GM18502 (cell line): ENCODE measurements around the gene GBE1.

Experiments
- ATAC-seq: cut with Tn5 transposase; IDR thresholded peaks from one replicate; pipeline ENCODE4 v1.9.1; 2021; ENCODE audit warnings: mild to moderate bottlenecking; ENCODE audit not compliant: unreplicated experiment, poor library complexity

Gene GBE1

GRCh38 chr3:81638480-81638879 lies 123.0 kb downstream of the GBE1 start:
- no peak for ATAC-seq

GRCh38 chr3:81632659-81633058 lies 128.8 kb downstream of the GBE1 start:
- ATAC-seq, result no peak

DNA sequence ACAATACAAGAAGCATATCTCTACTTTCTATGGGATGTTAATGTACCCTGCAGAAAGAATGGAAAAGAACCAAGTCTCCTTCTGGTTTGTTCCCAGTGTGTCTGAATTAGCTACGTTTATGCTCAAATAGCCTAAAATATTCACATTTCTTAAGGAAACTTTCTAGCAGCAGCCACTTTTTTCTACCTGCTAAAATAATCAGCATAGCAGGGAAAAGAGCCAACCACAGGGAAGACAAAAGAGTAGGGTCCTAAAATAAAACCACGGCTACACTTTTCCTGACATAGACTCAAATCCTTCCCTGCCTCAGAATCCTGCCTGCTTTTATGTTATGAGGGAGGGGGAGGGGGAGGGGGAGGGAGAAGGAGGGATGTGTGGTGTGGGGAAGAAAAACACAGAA lies 136.7 kb downstream of the GBE1 start:
- ATAC-seq, result no peak

DNA sequence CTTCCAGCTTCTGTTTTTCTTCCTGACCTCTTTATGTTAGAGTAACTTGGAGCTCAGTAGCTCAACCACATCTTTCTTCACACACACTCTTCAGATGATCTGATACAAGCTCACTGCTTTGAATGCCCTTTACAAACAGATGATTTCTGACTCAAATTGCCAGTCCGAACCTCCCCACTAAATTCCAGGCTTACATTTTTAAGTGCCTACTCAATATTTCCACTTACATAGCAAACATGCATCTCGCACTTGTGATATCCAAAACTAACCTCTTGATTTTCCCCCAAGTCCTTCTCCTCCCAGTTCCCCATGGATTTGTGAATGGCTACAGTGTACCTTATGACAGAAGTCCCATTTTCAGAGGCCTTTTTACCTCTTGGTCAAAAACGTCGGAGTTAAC lies 139.1 kb downstream of the GBE1 start:
- no peak for ATAC-seq

GRCh38 chr3:81621277-81621676 lies 140.2 kb downstream of the GBE1 start:
- ATAC-seq, result no peak

GRCh38 chr3:81620849-81621248 lies 140.6 kb downstream of the GBE1 start:
- no peak for ATAC-seq

DNA sequence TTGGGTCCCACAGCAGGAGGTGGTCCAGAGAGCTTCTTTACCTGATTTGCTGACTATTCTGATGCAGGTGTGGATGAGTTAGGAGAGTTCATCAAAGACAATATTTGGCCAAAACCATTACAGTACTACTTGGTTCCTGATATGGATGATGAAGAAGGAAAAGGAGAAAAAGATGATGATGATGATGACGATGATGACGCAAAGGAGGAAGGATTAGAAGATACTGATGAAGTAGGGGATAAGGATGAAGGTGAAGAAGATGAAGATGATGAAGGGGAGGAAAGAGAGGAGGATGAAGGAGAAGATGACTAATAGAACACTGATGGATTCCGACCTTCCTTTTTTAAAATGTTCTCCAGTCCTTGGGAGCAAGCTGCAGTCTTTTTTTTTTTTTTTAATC lies 148.7 kb downstream of the GBE1 start:
- no peak for ATAC-seq

GRCh38 chr3:81602781-81603180 lies 158.7 kb downstream of the GBE1 start:
- no peak for ATAC-seq

GRCh38 chr3:81601707-81602305 lies 159.6 kb downstream of the GBE1 start:
- ATAC-seq, result peak; percentile 67

DNA sequence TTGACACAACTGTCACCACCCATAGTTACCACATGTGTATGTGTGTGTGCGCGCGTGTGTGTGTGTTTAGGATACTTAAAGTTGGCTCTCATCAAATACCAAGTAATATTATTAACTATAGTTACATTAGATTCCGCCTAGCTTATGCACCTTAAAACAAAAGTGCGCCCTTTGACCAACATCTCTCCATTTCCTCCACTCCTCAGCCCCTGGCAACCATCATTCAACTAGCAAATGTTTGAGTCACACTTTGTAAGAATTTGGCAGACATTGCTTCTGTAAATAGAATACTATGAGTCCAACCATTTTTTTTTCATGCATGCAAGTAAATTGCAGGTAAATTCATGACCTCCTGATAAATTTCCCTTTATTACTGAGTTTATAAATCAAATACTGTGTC lies 169.3 kb downstream of the GBE1 start:
- no peak for ATAC-seq

DNA sequence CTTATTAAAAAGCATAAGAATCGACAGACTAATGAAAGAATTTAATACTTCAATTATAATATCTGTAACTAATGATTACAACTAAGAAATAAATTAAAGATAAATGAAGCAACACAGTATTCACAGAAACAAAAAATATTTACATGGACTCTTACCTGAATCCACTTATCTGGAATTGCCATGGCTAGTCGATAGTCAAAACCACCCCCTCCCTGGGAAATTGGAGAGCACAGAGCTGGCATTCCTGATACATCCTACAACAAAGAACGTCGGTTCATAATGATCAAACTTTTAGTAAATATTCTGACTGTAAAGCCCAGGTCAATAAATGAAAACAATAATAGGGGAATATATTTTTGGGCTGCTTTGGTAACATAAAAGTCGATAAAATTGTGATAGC lies 175.5 kb downstream of the GBE1 start:
- no peak for ATAC-seq

DNA sequence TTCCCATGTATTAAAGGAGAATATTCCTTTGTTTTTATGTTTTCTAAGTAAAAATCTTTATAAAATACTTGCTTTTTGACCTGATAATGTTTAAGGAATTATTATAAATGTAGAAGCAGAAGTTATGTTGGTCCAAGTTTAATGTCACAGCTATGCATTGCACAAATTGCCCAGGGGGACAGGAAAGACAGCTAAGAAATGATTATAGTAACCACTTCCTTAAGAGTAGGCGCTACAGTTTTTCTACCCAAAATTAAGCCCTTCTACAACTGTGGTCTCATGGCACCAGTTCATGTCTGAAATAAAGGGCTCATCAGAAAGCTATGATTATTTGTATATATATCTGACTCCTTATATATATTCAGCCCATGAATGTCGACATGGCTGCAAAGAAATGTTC lies 176.4 kb downstream of the GBE1 start:
- no peak for ATAC-seq

DNA sequence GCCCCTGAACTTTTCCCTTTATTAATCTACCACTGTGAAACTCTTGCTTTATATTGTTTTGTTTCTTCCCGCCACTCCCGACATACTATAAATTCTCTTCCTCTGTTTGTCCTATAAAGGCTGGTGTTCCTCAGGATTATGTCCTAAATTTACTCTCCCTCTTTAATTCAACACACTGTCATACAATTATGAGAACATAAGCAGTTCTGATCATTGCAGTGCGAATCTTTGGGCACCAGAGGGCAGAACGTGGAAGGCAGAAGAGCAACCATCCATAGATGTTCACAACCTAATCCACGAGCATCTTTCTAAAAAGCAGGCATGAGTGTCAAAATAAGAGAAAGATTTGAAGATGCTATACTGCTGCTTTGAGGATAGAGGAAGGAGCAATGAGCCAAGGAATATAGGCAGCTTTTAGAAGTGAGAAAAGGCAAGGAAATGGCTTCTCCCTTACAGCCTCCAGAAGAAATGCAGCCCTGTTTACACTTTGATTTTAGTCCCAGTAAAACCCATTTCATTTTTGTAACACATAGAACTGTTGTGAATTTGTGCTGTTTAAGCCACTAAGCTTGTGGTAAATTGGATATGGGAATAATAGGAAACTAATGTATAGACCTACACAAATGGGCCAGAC lies 179.4 kb downstream of the GBE1 start:
- ATAC-seq, result peak; percentile 90

- ATAC-seq, result no peak
Observed at GRCh38 chr3:81580355-81580754, 181.1 kb downstream of the GBE1 start.

DNA sequence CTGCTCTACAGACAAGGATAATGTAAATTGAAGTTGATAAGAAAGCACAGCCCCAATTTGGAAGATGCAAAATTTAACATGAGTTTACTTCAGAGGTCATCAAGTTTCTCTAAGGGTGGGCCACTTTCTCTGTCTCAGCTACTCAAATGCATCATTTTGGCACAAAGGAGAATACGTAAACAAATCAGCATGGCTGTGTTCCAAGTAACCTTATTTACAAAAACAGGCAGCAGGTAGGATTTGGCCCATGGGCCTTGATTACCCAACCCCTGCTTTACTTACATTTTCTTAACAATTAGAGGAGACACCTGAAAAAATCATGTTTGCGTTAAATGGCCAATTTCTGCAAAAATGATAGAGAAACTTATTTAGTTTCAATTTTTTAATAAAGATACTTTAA lies 181.7 kb downstream of the GBE1 start:
- no peak for ATAC-seq

GRCh38 chr3:81572201-81572756 lies 189.2 kb downstream of the GBE1 start:
- no peak for ATAC-seq

- ATAC-seq, result no peak
Observed at GRCh38 chr3:81568378-81568777, 193.1 kb downstream of the GBE1 start.

- ATAC-seq, result no peak
Observed at GRCh38 chr3:81565041-81565440, 196.4 kb downstream of the GBE1 start.

GRCh38 chr3:81558106-81558505 lies 203.3 kb downstream of the GBE1 start:
- ATAC-seq, result no peak

DNA sequence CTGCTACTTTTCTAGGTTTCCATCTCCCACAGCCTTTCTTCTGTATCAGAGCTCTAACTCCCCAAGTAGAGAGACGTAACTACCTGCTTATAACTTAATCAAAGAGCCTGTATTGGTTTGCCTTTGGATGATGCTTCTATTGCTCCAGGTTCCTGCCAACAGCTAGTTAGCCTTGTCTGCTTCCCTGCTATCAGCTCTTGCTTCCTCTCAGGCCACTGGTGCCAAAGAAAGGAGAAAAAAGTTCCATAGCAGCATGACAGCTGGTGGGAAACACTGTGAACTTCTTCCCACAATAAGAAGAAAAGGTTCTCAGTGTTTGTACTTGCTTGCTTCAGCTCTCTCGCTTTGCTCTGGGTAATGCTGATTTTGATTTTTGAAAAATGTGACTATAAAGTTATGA lies 206.6 kb downstream of the GBE1 start:
- no peak for ATAC-seq

- peak; percentile 67 for ATAC-seq
Observed at GRCh38 chr3:81554388-81554787, 207.1 kb downstream of the GBE1 start.

DNA sequence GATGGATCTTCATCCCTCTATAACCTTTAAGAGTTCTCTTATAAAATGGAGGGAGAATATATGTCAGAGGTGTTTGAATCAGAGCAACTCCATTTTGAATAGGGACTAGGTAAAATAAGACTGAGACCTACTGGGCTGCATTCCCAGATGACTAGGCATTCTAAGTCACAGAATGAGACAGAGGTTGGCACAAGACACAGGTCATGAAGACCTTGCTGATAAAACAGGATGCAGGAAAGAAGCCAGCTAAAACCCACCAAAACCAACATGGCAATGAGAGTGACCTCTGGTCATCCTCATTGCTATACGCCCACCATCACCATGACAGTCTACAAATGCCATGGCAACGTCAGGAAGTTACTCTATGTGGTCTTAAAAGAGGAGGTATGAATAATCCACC lies 211.0 kb downstream of the GBE1 start:
- no peak for ATAC-seq
